ENCODE results near the gene C6orf141. TPM values are rescaled to one million over a fixed set of nuclear protein-coding genes. Genes with fewer than 3 reads are reported as not detected.

C6orf141 gene
- total RNA-seq, 1 experiment from 2014 or later, result 2.1 TPM

DNA sequence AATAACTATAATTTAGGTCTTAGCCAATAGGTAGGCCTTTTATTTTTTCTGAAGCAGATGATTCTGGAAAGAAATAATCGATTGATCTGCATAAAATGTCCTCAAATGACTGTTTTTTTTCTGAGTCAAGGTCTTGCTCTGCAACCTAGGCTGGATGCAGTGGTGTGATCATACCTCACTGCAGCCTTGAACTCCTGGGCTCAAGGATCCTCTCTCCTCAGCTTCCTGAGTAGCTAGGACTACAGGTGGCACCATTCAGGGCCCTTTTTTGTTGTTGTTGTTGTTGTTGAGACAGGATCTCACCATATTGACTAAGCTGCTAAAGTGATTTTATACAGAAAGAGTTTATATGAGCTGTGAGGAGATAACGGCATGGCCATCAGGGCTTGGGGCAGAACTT, 32.5 kb upstream of the C6orf141 start:
- H3K4me3 Mint-ChIP-seq (ENCODE audit: unreplicated experiment), result no peak overlapping the region
- POLR2A ChIA-PET, result no interaction called here

GRCh38 chr6:49519660-49520059, 30.8 kb upstream of the C6orf141 start:
- CTCF ChIA-PET, result no interaction called here
- no peaks in the 10 kb centered on the region for H3K27me3 Mint-ChIP-seq (ENCODE audit: insufficient read depth, unreplicated experiment)
- no peak overlapping the region for H3K4me3 ChIP-seq (ENCODE audit: low read depth, low read length)
- H3K9me3 ChIP-seq, result no peaks in the 10 kb centered on the region
- no peaks in the 10 kb centered on the region for H3K27me3 ChIP-seq (replicated peaks; ENCODE audit: control insufficient read depth, insufficient read depth, low read length)
- no peaks in the 10 kb centered on the region for H3K9me3 Mint-ChIP-seq (ENCODE audit: unreplicated experiment)
- POLR2A ChIA-PET, result no interaction called here
- H3K36me3 ChIP-seq (ENCODE audit: control insufficient read depth, insufficient read depth, low read length), result no peaks in the 10 kb centered on the region
- H3K36me3 Mint-ChIP-seq (ENCODE audit: insufficient read depth, unreplicated experiment), result no peaks in the 10 kb centered on the region
- H3K27ac Mint-ChIP-seq (ENCODE audit: unreplicated experiment), result no peak overlapping the region
- H3K4me1 ChIP-seq, result peaks cover 14% of the 10 kb centered on the region
- no peak for DNase-seq
- H3K4me3 Mint-ChIP-seq (ENCODE audit: unreplicated experiment), result no peak overlapping the region
- intact Hi-C loops (cut with micrococcal nuclease; ENCODE audit: unreplicated experiment), result loop anchor here (5.0 kb wide), 1 partner anchor 57 kb away; the partner anchor contains the start of genes CENPQ and MMUT
- TF ChIP-seq CTCF (IDR thresholded peaks at IDR 0.05; ENCODE audit: insufficient read depth in 1 of 2, low read depth in 1 of 2, low read length in 1 of 2, severe bottlenecking in 1 of 2, unreplicated experiment in 1 of 2), result no peak
- peaks cover 6% of the 10 kb centered on the region for H3K4me1 Mint-ChIP-seq (ENCODE audit: low read depth, unreplicated experiment)
- BruUV-seq (replicated peaks), result no TSS peak

More for the DNA sequence above, 32.5 kb upstream of the C6orf141 start:
- intact Hi-C loops (cut with micrococcal nuclease; ENCODE audit: unreplicated experiment), result no loop called here
- no peaks in the 10 kb centered on the region for H3K27me3 ChIP-seq (replicated peaks; ENCODE audit: control insufficient read depth, insufficient read depth, low read length)
- no peaks in the 10 kb centered on the region for H3K9me3 ChIP-seq
- H3K4me1 Mint-ChIP-seq (ENCODE audit: low read depth, unreplicated experiment), result peaks cover 7% of the 10 kb centered on the region
- no peak overlapping the region for H3K27ac Mint-ChIP-seq (ENCODE audit: unreplicated experiment)
- no TSS peak for BruUV-seq (replicated peaks)
- no peaks in the 10 kb centered on the region for H3K27me3 Mint-ChIP-seq (ENCODE audit: insufficient read depth, unreplicated experiment)
- H3K4me3 ChIP-seq (ENCODE audit: low read depth, low read length), result no peak overlapping the region
- no peak for DNase-seq
- no peak for TF ChIP-seq CTCF (IDR thresholded peaks at IDR 0.05; ENCODE audit: insufficient read depth in 1 of 2, low read depth in 1 of 2, low read length in 1 of 2, severe bottlenecking in 1 of 2, unreplicated experiment in 1 of 2)
- H3K9me3 Mint-ChIP-seq (ENCODE audit: unreplicated experiment), result no peaks in the 10 kb centered on the region
- CTCF ChIA-PET, result no interaction called here
- H3K36me3 Mint-ChIP-seq (ENCODE audit: insufficient read depth, unreplicated experiment), result no peaks in the 10 kb centered on the region
- H3K4me1 ChIP-seq, result peaks cover 15% of the 10 kb centered on the region; the same call in 1 of the 2 replicates
- no peaks in the 10 kb centered on the region for H3K36me3 ChIP-seq (ENCODE audit: control insufficient read depth, insufficient read depth, low read length)

DNA sequence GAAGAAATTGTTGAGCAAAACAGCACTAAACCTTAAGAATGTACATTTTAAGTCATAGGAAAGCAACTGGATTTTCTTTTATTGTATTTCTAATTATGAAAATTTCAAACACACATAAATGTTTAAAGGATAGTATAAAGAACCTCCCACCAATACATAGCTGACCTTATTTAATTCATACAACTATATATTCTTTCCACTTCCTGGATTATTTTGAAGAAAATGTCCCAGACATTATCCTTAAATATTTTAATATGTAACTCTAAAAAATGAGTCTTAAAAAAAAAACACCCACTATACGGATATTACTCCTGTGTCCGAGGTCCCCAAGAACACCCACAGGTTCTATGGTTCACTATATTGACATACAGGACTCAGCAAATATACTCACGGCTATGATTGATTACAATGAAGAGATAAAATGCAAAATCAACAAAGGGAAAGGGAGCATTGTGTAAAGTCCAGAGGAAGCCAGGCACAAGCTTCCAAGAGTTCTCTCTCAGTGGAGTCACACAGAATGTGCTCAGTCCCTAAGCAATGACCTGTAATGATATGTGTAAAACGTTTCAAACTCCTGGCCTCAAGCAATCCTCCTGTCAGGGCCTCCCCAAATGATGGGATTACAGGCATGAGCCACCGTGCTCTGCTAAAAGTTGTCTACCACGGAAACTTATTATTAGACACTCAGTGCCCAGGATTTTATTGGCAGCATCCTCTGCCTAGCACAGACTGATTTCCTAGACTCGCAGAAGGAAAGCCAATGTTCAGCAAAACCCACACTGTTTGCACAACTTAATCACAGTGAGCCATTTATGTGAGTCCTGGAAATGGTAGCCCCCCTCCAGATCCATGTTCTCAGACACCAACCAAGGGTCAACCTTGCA, 27.5 kb upstream of the C6orf141 start:
- H3K27me3 Mint-ChIP-seq (ENCODE audit: insufficient read depth, unreplicated experiment), result no peaks in the 10 kb centered on the region
- intact Hi-C loops (cut with micrococcal nuclease; ENCODE audit: unreplicated experiment), result loop anchor here (5.0 kb wide), 1 partner anchor 61 kb away; the partner anchor contains the start of genes CENPQ and MMUT
- POLR2A ChIA-PET, result no interaction called here
- no peak for TF ChIP-seq CTCF (IDR thresholded peaks at IDR 0.05; ENCODE audit: insufficient read depth in 1 of 2, low read depth in 1 of 2, low read length in 1 of 2, severe bottlenecking in 1 of 2, unreplicated experiment in 1 of 2)
- H3K36me3 Mint-ChIP-seq (ENCODE audit: insufficient read depth, unreplicated experiment), result no peaks in the 10 kb centered on the region
- Histone ChIP-seq H3K4me3 (ENCODE audit: low read depth, low read length) (no peak overlapping the region), H3K36me3 (ENCODE audit: control insufficient read depth, insufficient read depth, low read length) (no peaks in the 10 kb centered on the region), H3K4me1 (peaks cover 14% of the 10 kb centered on the region), H3K9me3 (no peaks in the 10 kb centered on the region), H3K27me3 (replicated peaks; ENCODE audit: control insufficient read depth, insufficient read depth, low read length) (no peaks in the 10 kb centered on the region)
- H3K9me3 Mint-ChIP-seq (ENCODE audit: unreplicated experiment), result no peaks in the 10 kb centered on the region
- H3K27ac Mint-ChIP-seq (ENCODE audit: unreplicated experiment), result no peak overlapping the region
- no TSS peak for BruUV-seq (replicated peaks)
- no peak overlapping the region for H3K4me3 Mint-ChIP-seq (ENCODE audit: unreplicated experiment)
- peaks cover 6% of the 10 kb centered on the region for H3K4me1 Mint-ChIP-seq (ENCODE audit: low read depth, unreplicated experiment)
- CTCF ChIA-PET, result no interaction called here
- peak in 1 of 2 experiments; percentile 31 for DNase-seq

Measured in Caco-2 (cell line).